NCI-H2227 (cell line): ENCODE results near the gene ZNF75A.

ENCODE experiments used
- DNase-seq: peaks from one replicate; lab custom pipeline; 2025; ENCODE audit not compliant: unreplicated experiment; lab: John Stamatoyannopoulos, UW

Gene ZNF75A

GRCh38 chr16:3285131-3285530 lies 20.2 kb upstream of the ZNF75A start:
- DNase-seq = no peak

GRCh38 chr16:3289998-3290673 lies 15.2 kb upstream of the ZNF75A start:
- DNase-seq = no peak

GRCh38 chr16:3292604-3293003 lies 12.7 kb upstream of the ZNF75A start:
- DNase-seq = no peak

GRCh38 chr16:3295209-3295608 lies 10.1 kb upstream of the ZNF75A start:
- no peak for DNase-seq

- DNase-seq = no peak
Measured at GRCh38 chr16:3295783-3296182, 9.5 kb upstream of the ZNF75A start.

- no peak for DNase-seq
Measured at GRCh38 chr16:3304370-3304769, 927 bp upstream of the ZNF75A start.

GRCh38 chr16:3306078-3306477 lies 781 bp downstream of the ZNF75A start:
- DNase-seq = no peak

GRCh38 chr16:3311496-3311895 lies 6.2 kb downstream of the ZNF75A start:
- DNase-seq = no peak

- DNase-seq = peak; percentile 6
Measured at GRCh38 chr16:3317315-3317999, 12.2 kb downstream of the ZNF75A start.

GRCh38 chr16:3321816-3322215 lies 16.5 kb downstream of the ZNF75A start:
- DNase-seq = no peak

GRCh38 chr16:3327514-3327913 lies 22.2 kb downstream of the ZNF75A start:
- no peak for DNase-seq

GRCh38 chr16:3328104-3328503 lies 22.8 kb downstream of the ZNF75A start:
- DNase-seq = no peak

- DNase-seq = no peak
Measured at GRCh38 chr16:3328643-3329042, 23.3 kb downstream of the ZNF75A start.

- no peak for DNase-seq
Measured at GRCh38 chr16:3346041-3346440, 40.7 kb downstream of the ZNF75A start.

GRCh38 chr16:3347586-3347985 lies 42.3 kb downstream of the ZNF75A start:
- no peak for DNase-seq

- DNase-seq = no peak
Measured at GRCh38 chr16:3348547-3349167, 43.4 kb downstream of the ZNF75A start.

- DNase-seq = no peak
Measured at GRCh38 chr16:3349175-3349574, 43.9 kb downstream of the ZNF75A start.

GRCh38 chr16:3355589-3355988 lies 50.3 kb downstream of the ZNF75A start, which contains the start of gene OR2C1:
Gene OR2C1, plus strand, starts transcription at chr16:3355889. Its CDS starts 52 bp downstream, at chr16:3355941.
- DNase-seq = no peak

GRCh38 chr16:3356118-3356517 lies 50.8 kb downstream of the ZNF75A start:
- no peak for DNase-seq

GRCh38 chr16:3358871-3359270 lies 53.6 kb downstream of the ZNF75A start:
- DNase-seq = no peak

GRCh38 chr16:3362931-3363330 lies 57.6 kb downstream of the ZNF75A start:
- DNase-seq = no peak

- DNase-seq = no peak
Measured at GRCh38 chr16:3363793-3364192, 58.5 kb downstream of the ZNF75A start.
